HG03139 (cell line): ENCODE measurements around the gene TOMM20L.

ENCODE experiments used
- ATAC-seq: cut with Tn5 transposase; IDR thresholded peaks from one replicate; pipeline ENCODE4 v1.9.1; 2021; ENCODE audit not compliant: unreplicated experiment

Gene TOMM20L

DNA sequence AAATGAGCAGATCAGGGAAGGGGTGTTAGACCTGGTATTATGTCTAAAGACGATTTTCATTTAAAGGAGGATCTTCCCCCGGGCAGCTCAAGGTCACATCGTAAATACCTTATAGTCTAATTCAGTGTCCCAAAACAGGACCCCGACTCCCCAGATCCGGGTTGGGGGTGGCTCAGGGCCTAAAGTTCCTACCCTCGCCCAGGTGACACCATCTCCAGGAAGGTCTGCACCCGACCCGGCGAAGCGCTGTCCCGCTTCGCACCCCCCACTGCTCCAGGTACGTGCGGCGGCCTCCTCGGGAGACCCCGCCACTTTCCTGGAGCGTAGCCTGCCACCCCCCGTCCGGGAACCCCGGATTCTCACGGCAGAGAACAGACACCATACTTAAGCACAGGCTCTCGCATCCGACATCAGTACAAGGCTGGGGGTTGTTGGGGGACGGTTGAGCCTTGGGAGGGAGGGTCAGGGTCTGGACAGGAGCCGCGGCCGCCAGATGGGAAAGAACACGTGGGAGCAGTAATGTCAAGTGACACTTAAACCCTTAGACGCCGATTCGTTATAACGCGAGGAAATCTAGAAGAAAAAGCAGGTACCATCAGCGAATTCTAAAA lies 31.0 kb downstream of the TOMM20L start:
- peak; percentile 43 for ATAC-seq

DNA sequence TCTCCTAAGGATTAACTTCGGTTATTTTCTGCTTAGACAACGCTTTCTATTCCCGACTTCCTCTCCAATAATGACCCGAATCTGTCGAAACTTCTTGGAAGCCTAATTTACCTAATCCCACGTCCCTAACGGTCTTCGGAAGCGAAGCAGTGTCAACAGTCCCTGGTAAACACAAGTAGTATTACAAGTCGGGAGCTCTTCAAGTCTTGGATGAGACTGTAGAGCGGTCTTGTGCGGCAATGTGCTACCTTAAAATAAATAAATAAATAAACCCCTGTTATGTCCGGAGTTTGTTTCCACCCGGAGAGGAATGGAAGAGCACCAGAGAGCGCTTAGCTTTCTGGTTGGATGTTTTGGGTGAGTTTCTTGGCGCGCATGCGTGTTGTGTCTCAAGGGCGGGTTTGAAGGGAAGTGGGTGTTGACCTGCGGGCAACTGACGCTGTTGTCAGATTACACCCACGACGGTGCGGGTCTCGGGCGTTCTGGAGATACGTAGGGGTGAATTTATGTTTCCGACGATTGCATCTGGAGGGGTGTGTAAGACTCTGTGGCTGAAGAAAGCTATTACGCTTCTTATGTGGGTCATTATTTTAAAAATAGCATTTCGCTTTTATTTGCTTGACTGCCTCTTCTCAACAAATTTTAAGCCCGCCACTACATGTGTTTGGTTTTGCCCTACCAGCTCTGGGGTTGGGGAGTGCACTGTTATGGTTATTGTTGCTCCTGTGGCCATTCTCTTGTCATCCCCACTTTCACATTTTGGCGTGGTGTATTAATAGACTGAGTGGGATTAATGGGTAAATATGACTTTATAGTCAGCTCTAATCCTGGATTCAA lies 31.8 kb downstream of the TOMM20L start, which contains the start of the genes KIAA0586 and TIMM9:
Gene KIAA0586 (plus strand): TSS at position 439 of the 837 bp plus-strand sequence. CDS start 546 bp downstream, outside the sequence.
Gene TIMM9 (minus strand): TSS at position 251 of the 837 bp plus-strand sequence. CDS start 15,586 bp downstream, outside the sequence.
- ATAC-seq = peak; percentile 87

DNA sequence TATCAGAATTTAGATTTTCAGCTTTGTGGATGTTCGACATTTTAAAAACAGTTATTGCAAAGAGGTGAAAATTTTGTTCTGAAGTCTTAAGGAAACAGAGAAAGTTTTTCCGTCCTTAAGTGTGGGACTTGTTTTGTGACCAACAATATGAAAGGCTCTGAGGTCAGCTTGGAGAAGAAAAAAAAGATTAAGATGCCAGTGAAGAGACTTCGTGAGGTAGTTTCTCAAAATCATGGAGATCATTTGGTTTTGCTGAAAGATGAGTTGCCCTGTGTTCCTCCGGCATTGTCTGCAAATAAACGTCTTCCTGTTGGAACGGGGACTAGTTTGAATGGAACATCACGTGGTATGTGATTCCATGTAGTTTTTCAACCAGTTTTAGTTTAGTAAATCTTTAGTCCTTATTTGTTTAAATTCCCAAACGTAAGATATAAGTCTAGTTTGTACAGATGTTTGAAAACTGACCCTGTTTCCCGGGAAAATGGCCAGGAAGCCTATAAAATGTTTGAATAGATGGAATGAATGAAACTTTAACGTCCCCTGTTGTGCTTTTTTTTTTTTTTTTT lies 32.5 kb downstream of the TOMM20L start:
- ATAC-seq = no peak

DNA sequence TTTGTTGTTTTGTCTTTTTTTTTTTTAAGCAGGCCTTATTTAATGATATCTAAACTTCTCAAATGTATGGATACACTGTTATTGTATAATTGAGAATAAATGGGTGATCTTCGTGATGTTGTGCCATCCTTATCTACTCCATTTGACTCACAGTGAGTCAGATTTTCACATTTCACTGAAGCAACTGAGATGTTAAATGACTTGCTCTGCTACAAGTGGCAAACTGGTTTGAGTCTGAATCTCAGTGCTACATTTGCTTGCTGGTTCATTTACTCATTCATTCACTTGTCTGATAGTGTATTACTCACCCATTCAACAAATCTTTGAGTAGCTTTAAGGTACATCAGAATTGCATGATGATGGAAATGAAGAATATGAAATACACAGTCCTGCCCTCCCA lies 34.4 kb downstream of the TOMM20L start:
- ATAC-seq = no peak

DNA sequence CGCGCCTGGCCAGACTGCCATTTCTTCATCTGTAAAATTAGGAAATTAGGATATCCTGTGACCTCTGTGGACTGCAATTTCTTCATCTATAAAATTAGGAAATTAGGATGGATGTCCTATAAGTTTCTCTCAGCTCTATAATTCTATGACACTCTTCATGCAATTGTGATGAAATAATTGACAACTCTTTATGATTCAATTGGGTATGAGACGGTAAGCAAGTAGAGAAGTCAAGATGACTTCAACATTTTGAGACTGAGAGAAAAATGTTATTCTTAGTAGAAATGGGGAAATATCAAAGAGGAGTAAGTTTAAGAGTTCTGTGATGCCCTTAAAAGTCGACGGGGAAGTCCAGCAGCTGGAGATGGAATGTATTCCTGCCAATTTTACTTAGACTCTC lies 43.7 kb downstream of the TOMM20L start:
- no peak for ATAC-seq

DNA sequence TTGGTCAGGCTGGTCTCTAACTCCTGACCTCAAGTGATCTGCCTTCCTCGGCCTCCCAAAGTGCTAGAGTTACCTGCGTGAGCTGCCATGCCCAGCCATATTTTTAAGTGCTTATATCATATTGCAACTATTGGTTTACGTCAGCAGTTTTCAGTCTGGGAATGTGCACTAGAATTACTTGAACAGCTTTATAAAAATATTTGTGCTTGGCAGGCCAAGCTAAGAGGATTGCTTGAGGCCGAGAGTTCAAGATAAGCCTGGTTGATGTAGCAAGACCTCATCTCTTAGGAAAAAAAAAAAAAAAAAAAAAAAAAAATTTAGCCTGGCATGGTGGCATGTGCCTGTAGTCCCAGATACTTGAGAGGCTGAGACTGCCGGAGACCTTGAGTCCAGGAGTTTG lies 48.9 kb downstream of the TOMM20L start:
- no peak for ATAC-seq

DNA sequence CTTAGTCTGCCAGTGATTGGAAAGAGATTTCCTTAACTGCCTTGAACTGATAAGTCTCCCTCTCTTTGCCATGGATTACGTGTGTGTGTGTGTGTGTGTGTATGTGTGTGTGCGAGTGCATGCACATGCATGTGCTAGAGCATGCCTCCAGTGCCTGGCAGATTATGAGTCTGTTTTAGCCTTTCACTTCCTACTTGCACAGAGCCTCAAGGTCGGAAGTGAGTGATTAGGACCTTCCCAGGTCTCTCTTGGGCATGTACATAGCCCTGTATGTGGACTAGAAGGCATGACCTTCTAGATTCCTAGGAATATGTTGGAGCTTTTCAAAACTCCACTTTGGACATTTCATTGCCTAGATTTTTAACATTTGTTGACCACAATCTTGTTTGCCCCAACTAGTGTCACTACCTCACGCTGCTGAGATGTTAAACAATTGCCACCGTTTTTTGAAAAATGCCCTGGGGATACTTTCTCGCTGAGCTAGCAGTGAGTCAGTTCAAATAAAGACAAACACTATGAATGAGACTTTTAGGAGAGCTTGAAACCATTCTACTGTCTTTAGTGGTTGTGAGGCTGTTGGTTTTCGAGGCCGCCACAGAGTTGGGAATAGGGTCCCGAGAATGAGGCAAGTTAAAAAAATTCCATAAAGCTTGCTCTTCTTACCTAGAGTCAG lies 60.0 kb downstream of the TOMM20L start:
- no peak for ATAC-seq
